GM18858 (cell line): ENCODE results near the gene THSD4.
"Not testable (repeated sequence)": the region's sequence is repeated elsewhere in the genome, so short reads cannot be mapped to it uniquely, and the experiment has no call there.

Source experiments
- ATAC-seq: cut with Tn5 transposase; IDR thresholded peaks from one replicate; pipeline ENCODE4 v1.9.1; 2021; ENCODE audit not compliant: unreplicated experiment

THSD4 gene

DNA sequence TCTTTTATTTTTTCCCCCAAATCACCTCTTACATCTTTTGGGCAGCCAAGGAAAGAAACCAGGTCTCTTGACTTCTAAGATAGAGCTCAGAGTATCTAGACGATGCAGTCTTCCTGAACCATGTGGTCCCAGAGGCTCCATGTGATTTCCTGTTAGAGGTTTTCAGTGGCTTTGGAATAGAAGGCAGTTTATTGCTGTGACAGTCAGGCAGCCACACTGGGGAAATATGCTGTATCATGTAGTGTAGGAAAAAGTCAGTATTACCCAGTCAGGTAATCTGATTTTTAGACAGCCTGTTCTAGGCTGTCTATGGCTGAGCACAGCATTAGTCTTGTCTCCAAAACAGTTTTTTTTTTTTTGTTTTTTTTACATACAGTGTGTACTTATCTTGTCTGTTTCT, 294.3 kb downstream of the THSD4 start:
- no peak for ATAC-seq

DNA sequence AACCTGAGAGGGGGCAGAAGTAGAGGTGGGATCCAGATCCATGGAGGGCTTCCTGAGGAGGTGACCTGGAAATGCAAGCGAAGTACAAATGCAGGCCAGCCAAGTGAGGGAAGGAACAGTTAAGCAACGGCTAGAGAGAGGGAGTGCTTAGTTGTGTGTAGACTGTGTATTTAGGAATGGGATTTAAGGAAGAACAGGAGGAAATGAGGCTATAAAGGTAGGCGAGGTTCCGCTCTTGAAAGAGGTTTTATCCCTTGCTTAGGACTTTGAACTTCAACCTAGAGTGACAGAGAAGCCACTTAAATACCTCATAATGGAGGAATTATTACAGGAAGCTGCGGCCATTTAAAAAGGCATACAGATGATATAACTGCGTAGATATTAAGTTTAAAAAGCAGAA, 295.1 kb downstream of the THSD4 start:
- no peak for ATAC-seq

DNA sequence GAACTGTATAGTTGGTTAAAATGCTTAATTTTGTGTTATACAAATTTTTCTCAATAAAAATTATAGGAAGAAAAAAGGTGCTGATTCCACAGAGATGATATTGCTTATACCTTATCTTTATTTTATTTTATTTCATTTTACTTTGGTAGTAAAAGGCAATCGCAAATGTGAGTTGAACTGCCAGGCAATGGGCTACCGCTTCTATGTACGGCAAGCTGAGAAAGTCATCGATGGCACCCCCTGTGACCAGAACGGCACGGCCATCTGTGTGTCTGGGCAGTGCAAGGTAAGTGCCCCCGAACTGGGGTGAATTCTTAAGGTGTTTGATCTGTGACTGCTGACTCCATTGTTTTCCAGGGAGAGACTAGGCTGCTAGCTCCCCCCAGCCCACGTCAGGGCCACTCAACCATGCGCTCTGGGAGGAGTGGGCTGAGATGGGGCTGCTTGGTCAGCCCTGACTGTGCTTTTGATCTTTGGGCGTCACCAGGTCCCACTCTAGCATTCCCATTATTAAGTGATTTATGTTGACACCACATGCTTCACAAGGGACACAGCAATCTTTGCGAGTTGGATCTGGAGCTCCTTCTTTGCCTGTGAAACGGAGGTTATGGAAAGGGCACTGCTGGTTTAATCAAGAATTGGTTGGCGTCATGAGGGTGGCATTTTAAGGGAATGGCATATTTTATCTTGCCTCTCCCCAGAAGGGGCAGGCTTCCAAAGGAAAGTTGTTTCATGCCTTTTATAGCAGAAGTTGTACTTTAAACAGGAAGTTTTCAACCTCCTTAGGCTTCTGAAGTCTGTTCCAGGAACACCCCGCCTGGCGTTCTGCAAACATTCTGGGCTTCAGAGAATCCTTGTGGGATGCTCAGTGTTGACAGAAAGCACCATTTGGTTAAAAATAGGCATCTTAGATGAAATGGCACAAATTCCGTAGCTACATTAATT, 296.5 kb downstream of the THSD4 start:
- no peak for ATAC-seq

DNA sequence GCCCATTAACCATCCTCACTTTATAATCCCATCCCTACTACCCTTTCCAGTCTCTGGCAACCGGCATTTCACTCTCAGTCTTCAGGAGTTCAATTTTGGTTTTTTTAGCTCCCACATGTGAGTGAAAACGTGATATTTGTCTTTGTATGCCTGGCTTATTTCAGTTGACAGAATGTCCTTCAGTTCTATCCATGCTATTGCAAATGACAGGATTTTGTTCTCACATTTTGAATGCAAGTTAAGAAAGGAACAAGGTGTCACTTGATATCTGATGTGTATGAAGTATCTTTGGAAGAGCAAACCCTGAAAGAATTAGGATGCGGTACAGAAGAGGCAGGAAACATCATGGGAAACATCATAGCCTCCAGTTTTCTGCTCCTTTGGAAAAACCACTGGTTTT, 298.1 kb downstream of the THSD4 start:
- ATAC-seq = no peak

DNA sequence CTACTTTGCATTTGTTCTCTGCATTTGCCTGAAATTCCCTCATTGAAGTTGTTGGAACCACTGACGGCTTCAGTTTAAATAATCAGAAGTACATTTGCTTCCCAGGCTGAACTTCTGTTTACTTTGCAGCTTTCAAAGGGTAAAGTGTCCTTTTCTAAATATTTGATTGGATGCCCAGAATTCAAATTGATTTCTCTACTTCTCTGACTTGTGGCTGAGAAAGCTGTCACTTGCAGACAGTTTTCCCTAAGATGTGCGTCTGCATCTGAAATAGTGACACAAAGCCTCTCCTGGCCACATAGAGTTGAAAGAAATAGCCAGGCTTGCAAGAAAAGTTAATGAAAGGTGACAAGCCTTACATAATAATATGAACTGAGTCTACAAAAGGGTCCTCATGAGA, 299.6 kb downstream of the THSD4 start:
- no peak for ATAC-seq

DNA sequence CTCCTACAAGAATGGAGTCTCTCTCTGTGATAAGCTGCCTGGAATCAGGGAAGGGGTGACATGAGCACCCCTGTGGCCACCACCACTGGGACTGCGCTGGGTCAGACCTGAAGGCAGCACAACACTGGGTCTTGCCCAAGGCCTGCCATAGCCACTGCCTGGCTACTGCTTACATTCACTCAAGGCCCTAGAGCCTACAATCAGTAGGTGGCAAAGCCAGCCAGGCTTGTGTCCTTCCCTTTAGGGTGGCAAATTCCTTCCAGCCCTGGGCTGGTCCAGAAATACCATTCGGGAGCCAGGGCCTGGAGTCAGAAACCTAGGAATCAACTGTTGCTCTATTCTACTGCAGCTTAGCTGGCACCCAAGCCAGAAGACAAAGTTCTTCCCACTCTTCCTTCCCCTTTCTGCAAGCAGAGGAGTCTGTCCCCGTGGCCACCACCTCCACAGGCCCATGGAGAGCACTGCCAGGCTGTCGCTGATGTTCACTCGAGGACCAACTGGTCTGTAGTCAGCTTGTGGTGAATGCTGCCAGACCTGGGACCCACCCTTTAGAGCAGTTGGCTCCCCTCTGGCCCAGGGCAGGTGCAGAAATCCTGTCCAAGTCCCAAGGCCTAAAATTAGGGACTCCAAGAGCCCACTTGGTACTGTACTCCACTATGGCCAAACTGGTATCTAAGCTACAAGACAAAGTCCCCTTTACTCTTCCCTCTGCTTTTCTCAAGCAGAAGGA, 307.4 kb downstream of the THSD4 start:
- no peak for ATAC-seq

DNA sequence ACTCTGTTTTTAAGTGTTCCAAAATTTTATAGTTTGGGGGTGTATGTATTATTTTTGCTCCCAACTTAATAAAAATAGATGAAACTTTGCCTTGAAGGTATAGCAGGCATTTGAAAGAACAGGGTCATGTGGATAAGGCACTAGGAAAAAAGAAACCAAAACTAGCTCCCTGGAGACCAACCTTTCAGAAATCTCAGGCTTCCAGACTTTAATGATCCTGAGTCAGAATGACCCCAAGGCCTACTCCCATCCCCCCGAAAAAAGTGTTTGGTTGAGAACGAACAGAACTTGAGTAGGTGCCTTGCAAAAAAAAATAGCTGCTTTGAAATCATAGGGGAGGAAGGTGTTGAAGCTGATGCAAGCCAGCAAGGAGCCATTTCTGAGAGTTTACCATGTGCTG, 309.5 kb downstream of the THSD4 start:
- ATAC-seq = no peak

DNA sequence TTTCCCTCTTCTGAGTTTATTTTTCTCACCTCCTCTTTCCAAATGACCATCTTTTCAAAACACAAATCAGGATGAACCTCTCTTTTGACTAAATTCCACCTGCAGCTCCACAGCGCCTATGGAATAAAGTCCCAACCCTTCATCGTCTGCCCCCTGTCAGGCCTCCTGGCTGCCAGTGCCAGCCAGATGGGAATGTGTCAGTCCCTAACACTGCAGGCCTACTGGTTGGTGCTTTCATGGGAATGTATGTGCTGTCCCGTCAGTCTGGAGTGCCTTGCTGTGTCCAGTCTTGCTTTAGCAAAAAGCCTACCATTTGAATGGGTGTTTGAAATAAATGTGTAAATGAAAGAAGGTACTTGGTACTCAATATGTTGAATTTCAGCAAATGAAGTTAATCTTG, 310.1 kb downstream of the THSD4 start:
- ATAC-seq = no peak

DNA sequence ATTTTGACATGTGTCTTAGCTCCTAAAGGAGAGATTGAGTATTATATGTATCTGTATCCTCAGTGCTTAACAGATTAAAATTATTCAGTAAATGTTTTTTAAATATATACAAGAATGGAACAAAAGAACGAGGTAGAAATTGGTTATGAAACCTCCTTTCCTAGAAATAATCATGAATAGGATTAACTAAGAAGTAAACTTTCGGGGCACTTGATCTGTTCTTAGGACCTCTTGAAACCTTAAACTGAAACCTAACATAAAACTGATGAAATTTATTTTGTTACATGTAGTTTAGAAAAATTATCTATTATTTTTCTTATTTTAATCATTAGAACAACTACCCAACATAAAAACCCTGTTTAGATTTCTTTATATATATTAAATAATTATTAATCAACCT, 311.5 kb downstream of the THSD4 start:
- no peak for ATAC-seq

DNA sequence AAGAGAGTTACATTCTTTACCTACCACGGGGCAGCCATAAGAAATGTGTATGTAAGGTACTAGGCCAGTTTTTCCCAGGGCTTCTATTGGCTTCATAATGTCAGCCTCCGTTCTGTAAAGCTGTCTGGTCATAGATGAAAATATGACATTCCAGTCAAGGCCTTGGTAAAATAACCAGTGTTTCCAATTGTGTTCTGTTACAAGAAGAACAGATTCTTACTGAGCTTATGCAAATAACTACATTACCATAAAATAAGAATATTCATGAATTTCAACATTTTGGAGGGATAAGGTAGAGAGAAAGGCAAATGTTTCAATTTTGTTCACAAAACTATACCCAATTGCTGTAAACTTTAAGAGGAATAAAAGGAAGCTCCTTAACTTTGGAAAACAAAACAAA, 315.5 kb downstream of the THSD4 start:
- ATAC-seq = no peak

DNA sequence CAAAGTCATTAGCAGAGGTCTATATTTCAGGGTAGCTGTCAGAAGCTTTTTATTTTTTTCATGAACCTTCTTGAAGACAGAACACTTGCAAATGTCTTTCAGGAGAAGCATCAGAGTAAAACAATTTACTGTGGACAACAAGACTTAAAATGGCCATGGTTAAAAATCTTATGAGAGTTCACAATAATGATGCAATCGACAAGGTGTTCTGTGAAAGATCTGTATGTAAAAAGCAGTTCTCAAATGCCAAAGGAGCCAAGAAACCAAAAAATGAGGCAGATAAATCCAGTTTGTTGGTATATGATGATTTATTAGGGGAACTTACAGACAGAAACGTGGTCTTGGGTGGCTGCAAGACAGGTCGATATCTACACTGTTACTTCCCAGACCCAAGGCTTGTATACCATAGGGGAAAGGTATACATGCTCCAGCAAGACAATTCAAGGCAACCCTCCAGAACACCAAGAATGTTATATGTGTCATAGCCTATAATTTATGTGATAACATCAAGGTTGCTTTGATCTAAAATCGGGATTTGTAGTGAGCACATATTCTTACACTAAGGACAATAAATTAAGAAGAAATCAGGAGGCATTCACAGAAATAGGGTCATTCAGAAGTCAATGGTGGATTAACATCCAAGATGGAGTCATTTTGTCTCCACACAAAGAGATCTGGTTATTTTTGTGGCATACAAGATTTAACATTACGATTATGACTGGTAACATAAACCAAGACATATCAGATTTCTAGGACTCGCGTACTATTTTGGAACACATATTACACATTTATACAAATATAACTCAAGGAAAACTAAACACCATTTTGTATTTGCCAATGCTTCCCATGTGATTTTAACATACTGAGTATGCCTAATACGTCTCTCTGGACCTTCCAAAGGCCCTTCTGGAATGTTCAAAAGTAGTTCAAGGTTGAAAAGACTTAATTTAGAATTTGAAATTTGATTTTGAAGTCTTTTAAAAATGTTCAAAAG, 316.4 kb downstream of the THSD4 start:
- no peak for ATAC-seq

DNA sequence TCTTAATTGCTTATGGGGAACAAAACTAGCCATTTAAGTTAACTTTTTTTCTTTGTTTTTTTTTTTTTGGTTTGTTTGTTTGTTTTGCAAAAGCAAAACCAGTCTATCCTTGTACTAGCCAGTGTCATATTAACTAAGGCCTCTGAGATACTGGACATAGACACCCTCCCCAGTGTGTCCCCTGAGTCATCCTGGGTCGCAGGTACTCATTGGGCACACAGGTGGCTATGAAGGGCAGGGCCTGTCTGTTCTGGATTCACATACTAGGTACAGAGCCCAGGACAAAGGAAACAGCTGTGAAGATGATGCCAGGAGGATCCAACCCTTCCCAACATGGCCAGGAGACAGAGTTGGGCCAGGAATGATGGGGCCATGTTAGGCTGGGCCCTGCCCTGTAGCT, 318.1 kb downstream of the THSD4 start:
- no peak for ATAC-seq

DNA sequence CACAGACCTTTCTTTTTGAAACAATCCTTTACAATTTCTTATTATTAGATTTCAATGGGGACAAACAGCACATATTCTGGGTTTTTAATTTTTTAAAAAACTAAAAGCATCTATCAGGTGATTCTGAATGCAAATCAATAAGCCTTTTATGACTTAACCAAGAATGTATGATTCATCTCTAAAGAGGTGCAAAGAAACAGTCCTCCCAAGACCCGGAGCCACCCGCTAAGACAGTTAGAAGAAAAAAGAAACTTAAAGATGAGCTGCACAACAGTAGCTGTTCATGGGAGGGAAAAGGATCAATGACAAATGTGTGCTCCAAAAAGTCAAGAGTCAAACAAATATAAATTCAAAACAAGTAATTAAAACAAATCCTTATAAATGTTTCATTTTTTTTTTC, 319.5 kb downstream of the THSD4 start:
- no peak for ATAC-seq

DNA sequence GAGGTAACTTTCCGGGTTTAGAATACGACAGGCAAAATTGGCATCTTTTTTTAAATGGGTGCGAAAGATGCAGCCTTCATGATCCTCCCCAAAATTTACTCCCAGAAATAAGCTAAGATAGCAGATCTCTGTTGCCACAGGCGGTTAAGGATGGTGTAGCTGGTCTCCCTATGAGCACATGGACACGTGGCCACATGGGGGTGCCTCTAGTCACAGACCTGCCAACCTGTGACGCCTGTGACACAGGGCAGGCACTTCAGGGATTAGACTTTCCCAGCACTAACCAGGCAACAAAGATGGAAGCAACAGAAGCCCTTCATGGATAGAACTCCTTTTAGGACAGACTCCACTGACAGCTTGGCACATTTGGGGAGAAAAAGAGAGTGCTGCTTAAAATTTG, 320.3 kb downstream of the THSD4 start:
- no peak for ATAC-seq

DNA sequence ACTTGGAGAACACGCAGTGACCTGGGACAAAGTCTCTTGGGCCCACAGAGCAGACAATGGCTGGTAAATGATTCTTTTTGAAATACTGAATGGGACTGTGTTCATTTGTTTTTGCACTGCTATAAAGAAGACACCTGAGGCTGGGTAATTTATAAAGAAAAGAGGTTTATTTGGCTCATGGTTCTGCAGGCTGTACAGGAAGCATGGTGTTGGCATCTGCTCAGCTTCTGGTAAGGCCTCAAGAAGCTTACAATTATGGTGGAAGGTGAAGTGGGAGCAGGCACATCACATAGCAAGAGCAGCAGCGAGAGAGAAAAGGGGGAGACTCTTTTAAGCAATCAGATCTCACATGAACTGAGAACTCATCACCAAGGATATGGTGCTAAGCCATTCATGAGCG, 321.6 kb downstream of the THSD4 start:
- ATAC-seq = no peak

DNA sequence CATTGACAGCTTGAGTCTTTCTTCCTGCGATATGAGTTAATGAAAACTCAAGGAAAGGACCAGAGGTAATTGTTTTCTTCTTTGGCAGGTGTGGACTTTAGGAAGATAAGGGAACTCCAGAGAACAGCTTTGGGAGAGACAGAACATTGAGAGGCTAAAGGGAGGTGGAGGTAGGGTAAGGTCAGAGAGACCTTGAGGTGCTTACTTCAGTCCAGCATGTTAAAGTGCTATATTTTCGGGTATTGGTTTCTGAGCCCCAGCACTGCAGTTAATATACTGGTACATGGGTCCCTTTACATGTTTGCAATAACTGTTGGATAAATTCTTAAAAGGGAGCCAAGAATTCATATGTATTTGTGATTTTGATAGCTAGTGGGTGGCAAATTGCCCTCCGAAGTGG, 322.1 kb downstream of the THSD4 start:
- no peak for ATAC-seq

DNA sequence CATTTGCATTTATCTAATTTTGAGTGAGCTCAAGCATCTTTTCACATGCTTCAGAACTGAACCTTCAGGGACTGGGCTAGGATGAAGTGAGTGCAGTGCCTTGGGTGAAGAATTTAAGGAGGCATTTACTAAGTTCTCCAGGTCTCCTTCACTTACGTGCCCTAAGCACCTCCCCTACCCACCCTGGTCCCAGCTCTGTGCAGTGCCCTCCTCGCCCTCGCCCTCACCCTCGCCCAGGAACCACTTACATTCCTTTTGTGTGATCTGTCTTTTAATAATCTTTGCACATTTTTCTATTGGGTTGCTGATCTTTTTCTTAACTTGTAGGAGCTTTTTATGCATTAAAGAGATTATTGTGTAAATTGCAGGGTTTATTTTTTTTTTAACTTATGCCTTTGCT, 322.6 kb downstream of the THSD4 start:
- ATAC-seq = no peak

DNA sequence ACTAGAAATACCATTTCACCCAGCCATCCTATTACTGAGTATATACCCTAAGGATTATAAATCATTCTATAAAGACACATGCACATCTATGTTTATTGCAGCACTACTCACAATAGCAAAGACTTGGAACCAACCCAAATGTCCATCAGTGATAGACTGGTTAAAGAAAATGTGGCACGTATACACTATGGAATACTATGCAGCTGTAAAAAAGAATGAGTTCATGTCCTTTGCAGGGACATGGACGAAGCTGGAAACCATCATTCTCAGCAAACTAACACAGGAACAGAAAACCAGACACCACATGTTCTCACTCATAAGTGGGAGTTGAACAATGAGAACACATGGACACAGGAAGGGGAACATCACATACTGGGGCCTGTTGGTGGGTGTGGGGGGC, 324.2 kb downstream of the THSD4 start:
- not testable (repeated sequence) for ATAC-seq

DNA sequence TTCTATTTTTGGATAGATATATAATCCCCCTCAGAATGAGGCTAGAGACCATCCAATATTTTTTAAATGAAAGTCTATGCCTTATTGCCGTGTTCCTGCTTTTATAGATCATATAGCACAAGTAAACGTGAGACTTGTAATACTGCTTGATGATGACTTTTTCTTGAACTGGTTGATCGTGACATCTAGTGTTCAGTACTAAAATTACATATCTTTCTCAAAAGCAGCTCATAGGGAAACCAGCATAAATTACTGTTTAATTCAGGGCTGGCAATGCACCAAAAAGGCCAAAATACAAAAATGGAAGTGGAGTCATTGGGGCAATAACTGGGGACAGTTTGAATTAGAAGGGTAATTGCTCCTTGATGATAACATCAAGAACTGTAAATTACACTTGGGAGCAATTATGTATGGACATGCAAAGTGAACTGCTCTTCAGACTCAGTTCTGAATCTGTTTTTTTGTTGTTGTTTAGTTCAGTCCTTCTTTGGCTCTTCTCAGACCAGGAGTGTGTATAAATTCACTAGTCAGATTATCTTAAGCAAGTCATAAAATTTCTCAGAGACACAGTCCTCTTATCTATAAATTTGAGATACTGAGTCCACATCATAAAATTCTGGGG, 325.3 kb downstream of the THSD4 start:
- no peak for ATAC-seq

DNA sequence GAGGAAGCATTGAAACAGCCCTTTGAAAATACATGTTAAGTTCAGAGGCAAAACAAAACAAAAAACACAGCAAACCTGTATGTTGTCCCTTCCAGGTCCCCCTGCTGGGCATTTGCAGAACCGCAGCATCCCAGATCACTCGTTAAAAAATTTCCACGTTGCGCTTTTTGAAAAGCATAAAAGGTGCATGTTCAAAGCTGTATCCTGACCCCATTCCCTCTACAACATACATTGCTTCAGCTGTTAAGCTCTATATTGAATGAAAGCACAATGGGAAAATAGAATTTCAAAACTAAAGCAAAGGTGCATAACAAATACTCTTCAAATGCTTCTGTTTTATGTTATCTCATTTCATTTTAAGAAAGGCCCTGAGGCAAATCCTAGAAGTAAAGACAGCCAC, 328.3 kb downstream of the THSD4 start:
- no peak for ATAC-seq
